Liver (tissue), 9 donors: ENCODE results near the gene ST6GALNAC3. TPM values are rescaled to one million over a fixed set of nuclear protein-coding genes. Genes with fewer than 3 reads are reported as not detected.

ENCODE experiments used
- DNase-seq: peaks from one replicate; pipeline ENCODE4 v3.0.0-alpha.2; 2017; ENCODE audit warnings: low spot score
- H3K27ac ChIP-seq, 2 donors: one replicate each; pipeline ENCODE4 v1.7.0; 2013; ENCODE audit warnings: inconsistent platforms in 2 of 2, low read length in 2 of 2, control low read depth in 1 of 2, low read depth in 1 of 2, mild to moderate bottlenecking in 1 of 2
- H3K27me3 ChIP-seq, 4 donors: one replicate each; pipeline versions ENCODE4 v1.6.1 to v1.7.0; 2013; ENCODE audit warnings: low read length in 3 of 4, inconsistent platforms in 1 of 4, mild to moderate bottlenecking in 1 of 4, moderate library complexity in 1 of 4; ENCODE audit not compliant: control insufficient read depth in 4 of 4, insufficient read depth in 4 of 4
- H3K36me3 ChIP-seq, 4 donors: one replicate each; pipeline versions ENCODE4 v1.6.1 to v1.7.0; 2013; ENCODE audit warnings: low read length in 3 of 4, mild to moderate bottlenecking in 3 of 4, low read depth in 1 of 4, moderate library complexity in 1 of 4; ENCODE audit not compliant: control insufficient read depth in 4 of 4, insufficient read depth in 3 of 4
- H3K4me1 ChIP-seq, 4 donors: one replicate each; pipeline versions ENCODE4 v1.6.1 to v1.7.0; 2013; ENCODE audit warnings: low read length in 3 of 4, mild to moderate bottlenecking in 3 of 4, moderate library complexity in 1 of 4; ENCODE audit not compliant: control insufficient read depth in 4 of 4, insufficient read depth in 4 of 4
- H3K4me3 ChIP-seq, 3 donors: one replicate each; pipeline versions ENCODE4 v1.6.1 to v1.7.0; 2013; ENCODE audit warnings: low read length in 3 of 3, control low read depth in 1 of 3, low read depth in 1 of 3, mild to moderate bottlenecking in 1 of 3
- H3K9ac ChIP-seq, 2 donors: one replicate each; pipeline ENCODE4 v1.7.0; 2013; ENCODE audit warnings: low read length in 2 of 2, mild to moderate bottlenecking in 2 of 2, moderate library complexity in 2 of 2, control low read depth in 1 of 2, low read depth in 1 of 2
- H3K9me3 ChIP-seq, 4 donors: one replicate each; pipeline versions ENCODE4 v1.6.1 to v1.7.0; 2013; ENCODE audit warnings: low read length in 3 of 4; ENCODE audit not compliant: control insufficient read depth in 4 of 4
- ATF3 ChIP-seq: IDR thresholded peaks from 2 replicates; pipeline ENCODE4 v1.6.1; 2016; ENCODE audit warnings: antibody characterized with exemption
- EGR1 ChIP-seq, 2 donors: IDR thresholded peaks; 2 replicates each; pipeline ENCODE4 v1.6.1; 2016 to 2018; ENCODE audit warnings: antibody characterized with exemption in 2 of 2, low read depth in 2 of 2
- FOXA1 ChIP-seq: IDR thresholded peaks from 2 replicates; pipeline ENCODE4 v1.6.1; 2016; ENCODE audit warnings: antibody characterized with exemption
- FOXA2 ChIP-seq: IDR thresholded peaks from 2 replicates; pipeline ENCODE4 v1.6.1; 2016; ENCODE audit warnings: antibody characterized with exemption
- GABPA ChIP-seq, 2 donors: IDR thresholded peaks in 1 of 2; conservative IDR thresholded peaks in 1 of 2; 2 replicates each; pipeline ENCODE4 v1.6.1; 2016; ENCODE audit warnings: antibody characterized with exemption in 2 of 2, mild to moderate bottlenecking in 1 of 2, moderate library complexity in 1 of 2
- HNF4A ChIP-seq, 2 donors: conservative IDR thresholded peaks; 2 replicates each; pipeline ENCODE4 v1.6.1; 2016; ENCODE audit warnings: antibody characterized with exemption in 2 of 2, mild to moderate bottlenecking in 2 of 2
- HNF4G ChIP-seq: IDR thresholded peaks from 2 replicates; pipeline ENCODE4 v1.6.1; 2016; ENCODE audit warnings: antibody characterized with exemption
- JUND ChIP-seq, 2 donors: IDR thresholded peaks; 2 replicates each; pipeline ENCODE4 v1.6.1; 2016; ENCODE audit warnings: antibody characterized with exemption in 2 of 2
- NR2F2 ChIP-seq: IDR thresholded peaks from 2 replicates; pipeline ENCODE4 v1.6.1; 2016; ENCODE audit warnings: antibody characterized with exemption
- RAD21 ChIP-seq, 2 donors: IDR thresholded peaks; 2 replicates each; pipeline ENCODE4 v1.6.1; 2016; ENCODE audit warnings: antibody characterized with exemption in 2 of 2, mild to moderate bottlenecking in 2 of 2
- REST ChIP-seq: IDR thresholded peaks from 2 replicates; pipeline ENCODE4 v1.6.1; 2016; ENCODE audit warnings: antibody characterized with exemption, mild to moderate bottlenecking
- RXRA ChIP-seq, 2 donors: IDR thresholded peaks; 2 replicates each; pipeline ENCODE4 v1.6.1; 2017 to 2018; ENCODE audit warnings: antibody characterized with exemption in 2 of 2, mild to moderate bottlenecking in 1 of 2
- SP1 ChIP-seq: IDR thresholded peaks from 2 replicates; pipeline ENCODE4 v1.6.1; 2018; ENCODE audit warnings: antibody characterized with exemption, mild to moderate bottlenecking
- TAF1 ChIP-seq: conservative IDR thresholded peaks from 2 replicates; pipeline ENCODE4 v1.6.1; 2016; ENCODE audit warnings: antibody characterized with exemption, mild to moderate bottlenecking
- YY1 ChIP-seq: IDR thresholded peaks from 2 replicates; pipeline ENCODE4 v1.6.1; 2016; ENCODE audit warnings: antibody characterized with exemption, mild to moderate bottlenecking
- ZBTB33 ChIP-seq: IDR thresholded peaks from 2 replicates; pipeline ENCODE4 v1.6.1; 2016; ENCODE audit warnings: antibody characterized with exemption
- WGBS: extraction: QIAGEN DNeasy Blood & Tissue Kit; methylation state at CpG from one replicate; pipeline ENCODE4 v1.1.7; 2013; 5-methylcytosine and 5-hydroxymethylcytosine counted together
- polyA plus RNA-seq, 2 donors: library from polyadenylated mRNA; stranded (reverse) in 1 of 2; unstranded in 1 of 2; fragments of 200-250 nt in 1 of 2; fragments of >200 nt in 1 of 2; fragmentation: Nextera tagmentation in 1 of 2; extraction: Ambion mirVana in 1 of 2; gene quantifications; one replicate each; pipeline versions ENCODE4 v1.2.1 to v1.2.3, GENCODE V29; 2013 to 2015
- total RNA-seq, 2 donors: library from RNA; depleted of rRNA; stranded (reverse); fragments of >200 nt; gene quantifications; one replicate each; pipeline ENCODE4 v1.2.3, GENCODE V29; 2014
- TF ChIP-seq, protein P1 (sequence below): IDR thresholded peaks from 2 replicates; pipeline ENCODE4 v1.6.1; 2016; ENCODE audit warnings: antibody characterized with exemption
- donor health status: healthy.
- donor health status: healthy.
- donor health status: healthy.
- donor health status: healthy.
- donor health status: healthy.

The ST6GALNAC3 gene
- total and polyA plus RNA-seq, 4 donors: 1.2 to 5.0 (median 3.2) TPM

GRCh38 chr1:76098845-76099244 is 24.3 kb downstream of the ST6GALNAC3 start:
- Histone ChIP-seq H3K4me1 (no peaks in the 10 kb centered on the region), H3K27ac (no peak overlapping the region), H3K36me3 (no peaks in the 10 kb centered on the region), H3K27me3 (peaks cover 0 to 4% (median 0%) of the 10 kb centered on the region in 4 donors), H3K4me3 (no peak overlapping the region), H3K9me3 (no peaks in the 10 kb centered on the region), H3K9ac (no peak overlapping the region)
- TF ChIP-seq RAD21 (IDR thresholded peaks at IDR 0.05) (no peak), FOXA1 (no peak), ZBTB33 (no peak), JUND (IDR thresholded peaks at IDR 0.05) (no peak), YY1 (no peak), ATF3 (no peak), FOXA2 (no peak), HNF4A (conservative IDR thresholded peaks at IDR 0.05) (no peak), NR2F2 (no peak), HNF4G (no peak), GABPA (IDR thresholded peaks at IDR 0.05 in 1 of 2, conservative IDR thresholded peaks at IDR 0.05 in 1 of 2) (no peak), REST (no peak), EGR1 (IDR thresholded peaks at IDR 0.05; ENCODE audit: low read depth in 2 of 2) (no peak), SP1 (no peak)
- TF ChIP-seq, protein P1, sequence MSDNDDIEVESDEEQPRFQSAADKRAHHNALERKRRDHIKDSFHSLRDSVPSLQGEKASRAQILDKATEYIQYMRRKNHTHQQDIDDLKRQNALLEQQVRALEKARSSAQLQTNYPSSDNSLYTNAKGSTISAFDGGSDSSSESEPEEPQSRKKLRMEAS: no peak
- WGBS: 74% methylated on average over 3 of the region's 3 CpGs
- no peak for DNase-seq

DNA sequence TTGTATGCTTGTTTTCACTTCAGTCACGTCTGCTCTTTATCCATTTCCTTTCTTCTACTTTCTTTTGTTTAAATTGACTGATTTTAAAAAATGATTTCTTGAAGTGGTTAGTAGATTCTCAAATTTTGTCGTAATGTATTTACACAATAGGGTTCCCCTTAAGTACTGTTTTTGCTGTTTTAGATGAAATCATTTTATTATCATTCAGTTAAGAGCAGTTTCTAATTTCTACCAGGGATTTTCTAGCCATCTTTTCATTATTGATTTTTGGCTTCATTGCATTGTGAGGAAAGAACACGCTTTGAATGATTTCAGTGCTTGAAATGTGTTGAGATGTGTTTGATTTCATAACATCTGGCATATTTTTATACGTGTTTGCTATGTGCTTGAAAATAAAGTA is 27.0 kb downstream of the ST6GALNAC3 start:
- no peak overlapping the region for H3K27ac ChIP-seq
- DNase-seq: no peak
- peaks cover 0 to 4% (median 0%) of the 10 kb centered on the region in 4 donors for H3K27me3 ChIP-seq
- WGBS: 68% methylated on average over 4 of the region's 4 CpGs
- no peak overlapping the region for H3K9ac ChIP-seq
- H3K4me3 ChIP-seq: no peak overlapping the region
- H3K9me3 ChIP-seq: no peaks in the 10 kb centered on the region
- H3K4me1 ChIP-seq: no peaks in the 10 kb centered on the region
- no peak for TF ChIP-seq TAF1
- TF ChIP-seq SP1: no peak
- TF ChIP-seq, protein P1: no peak
- TF ChIP-seq RXRA (IDR thresholded peaks at IDR 0.05): no peak
- H3K36me3 ChIP-seq: no peaks in the 10 kb centered on the region
